NB4 (cell line): Measurements from ENCODE around the gene EIF3B.
"Not testable (repeated sequence)": the region's sequence is repeated elsewhere in the genome, so short reads cannot be mapped to it uniquely, and the experiment has no call there.

Experiments used
- DNase-seq: peaks from one replicate; pipeline ENCODE4 v3.0.0; 2010; ENCODE audit warnings: low read depth
- H3K4me3 ChIP-seq: one replicate; pipeline ENCODE4 v1.5.1; 2011; ENCODE audit warnings: mild to moderate bottlenecking, low read depth, low read length, moderate library complexity
- MYC ChIP-seq: IDR thresholded peaks from 2 replicates; pipeline ENCODE4 v1.6.1; 2011; ENCODE audit warnings: low read depth, low read length
- POLR2A ChIP-seq: IDR thresholded peaks from 2 replicates; pipeline ENCODE4 v1.6.1; 2011; ENCODE audit warnings: mild to moderate bottlenecking; ENCODE audit not compliant: insufficient read length; ENCODE audit errors: extremely low read depth
- TF ChIP-seq, protein P1 (sequence below): IDR thresholded peaks from one replicate; pipeline ENCODE4 v1.5.1; 2012; ENCODE audit warnings: low read depth, low read length
- TF ChIP-seq, protein P2 (sequence below): IDR thresholded peaks from 2 replicates; pipeline ENCODE4 v1.6.1; 2011; ENCODE audit warnings: low read depth, low read length

Gene EIF3B

DNA sequence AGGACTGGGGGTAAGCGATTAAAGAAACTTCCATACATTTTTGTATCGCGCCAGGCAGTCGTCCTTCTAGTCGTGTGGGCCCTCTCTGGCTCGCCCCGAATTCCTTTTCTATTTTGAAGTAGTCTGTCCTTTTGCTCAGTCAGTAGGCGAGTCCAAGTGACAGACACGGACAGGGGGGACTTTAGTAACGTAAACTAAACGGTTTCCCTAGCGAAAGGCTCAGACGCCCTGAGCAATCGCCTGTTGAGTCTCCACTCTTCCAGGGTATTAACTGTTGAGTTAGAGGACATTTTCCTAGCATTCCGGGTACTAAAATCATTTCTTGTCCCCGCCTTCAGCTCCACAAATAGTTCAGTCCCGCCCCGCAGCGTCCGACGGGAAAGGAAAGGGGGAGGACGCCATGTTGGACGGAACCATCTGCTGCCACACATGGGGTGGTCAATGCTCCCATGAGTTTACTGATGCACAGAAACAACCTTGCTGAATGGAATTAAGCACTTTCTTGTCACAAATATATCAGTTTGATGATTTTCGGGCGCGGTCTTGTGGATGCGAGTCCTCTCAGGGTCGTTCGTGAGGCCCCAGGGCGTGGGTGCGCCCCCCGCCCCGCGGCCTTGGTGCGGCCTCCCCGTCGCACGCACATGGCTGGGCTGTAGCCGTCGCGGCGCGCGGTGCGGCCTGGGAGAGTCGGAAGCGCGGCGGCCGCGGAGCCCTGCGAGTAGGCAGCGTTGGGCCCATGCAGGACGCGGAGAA is at the start of gene EIF3B:
TSS of gene EIF3B (plus strand) at position 642 of the 753 bp plus-strand sequence. CDS start at position 737, 95 bp downstream.
- peak; percentile 99 for TF ChIP-seq MYC
- TF ChIP-seq POLR2A, result peak; percentile 95
- TF ChIP-seq, protein P1, sequence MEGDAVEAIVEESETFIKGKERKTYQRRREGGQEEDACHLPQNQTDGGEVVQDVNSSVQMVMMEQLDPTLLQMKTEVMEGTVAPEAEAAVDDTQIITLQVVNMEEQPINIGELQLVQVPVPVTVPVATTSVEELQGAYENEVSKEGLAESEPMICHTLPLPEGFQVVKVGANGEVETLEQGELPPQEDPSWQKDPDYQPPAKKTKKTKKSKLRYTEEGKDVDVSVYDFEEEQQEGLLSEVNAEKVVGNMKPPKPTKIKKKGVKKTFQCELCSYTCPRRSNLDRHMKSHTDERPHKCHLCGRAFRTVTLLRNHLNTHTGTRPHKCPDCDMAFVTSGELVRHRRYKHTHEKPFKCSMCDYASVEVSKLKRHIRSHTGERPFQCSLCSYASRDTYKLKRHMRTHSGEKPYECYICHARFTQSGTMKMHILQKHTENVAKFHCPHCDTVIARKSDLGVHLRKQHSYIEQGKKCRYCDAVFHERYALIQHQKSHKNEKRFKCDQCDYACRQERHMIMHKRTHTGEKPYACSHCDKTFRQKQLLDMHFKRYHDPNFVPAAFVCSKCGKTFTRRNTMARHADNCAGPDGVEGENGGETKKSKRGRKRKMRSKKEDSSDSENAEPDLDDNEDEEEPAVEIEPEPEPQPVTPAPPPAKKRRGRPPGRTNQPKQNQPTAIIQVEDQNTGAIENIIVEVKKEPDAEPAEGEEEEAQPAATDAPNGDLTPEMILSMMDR, result no peak
- TF ChIP-seq, protein P2, sequence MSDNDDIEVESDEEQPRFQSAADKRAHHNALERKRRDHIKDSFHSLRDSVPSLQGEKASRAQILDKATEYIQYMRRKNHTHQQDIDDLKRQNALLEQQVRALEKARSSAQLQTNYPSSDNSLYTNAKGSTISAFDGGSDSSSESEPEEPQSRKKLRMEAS, result peak; percentile 94
- DNase-seq, result peak; percentile 96
- H3K4me3 ChIP-seq, result peak within 1 kb of the TSS; percentile 97

DNA sequence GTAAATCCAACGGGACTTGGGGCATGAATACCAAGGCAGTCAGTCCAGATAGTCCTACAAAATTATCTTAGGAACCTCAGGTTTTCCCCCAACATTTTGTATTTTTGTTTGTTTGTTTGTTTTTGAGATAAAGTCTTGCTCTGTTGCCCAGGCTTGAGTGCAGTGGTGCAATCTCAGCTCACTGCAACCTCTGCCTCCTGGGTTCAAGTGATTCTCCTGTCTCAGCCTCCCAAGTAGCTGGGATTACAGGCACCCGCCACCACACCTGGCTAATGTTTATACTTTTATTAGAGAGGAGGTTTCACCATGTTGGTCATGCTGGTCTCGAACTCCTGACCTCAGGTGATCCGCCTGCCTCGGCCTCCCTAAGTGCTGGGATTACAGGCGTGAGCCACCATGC is 49.4 kb upstream of the EIF3B start:
- not testable (repeated sequence) for H3K4me3 ChIP-seq, DNase-seq

DNA sequence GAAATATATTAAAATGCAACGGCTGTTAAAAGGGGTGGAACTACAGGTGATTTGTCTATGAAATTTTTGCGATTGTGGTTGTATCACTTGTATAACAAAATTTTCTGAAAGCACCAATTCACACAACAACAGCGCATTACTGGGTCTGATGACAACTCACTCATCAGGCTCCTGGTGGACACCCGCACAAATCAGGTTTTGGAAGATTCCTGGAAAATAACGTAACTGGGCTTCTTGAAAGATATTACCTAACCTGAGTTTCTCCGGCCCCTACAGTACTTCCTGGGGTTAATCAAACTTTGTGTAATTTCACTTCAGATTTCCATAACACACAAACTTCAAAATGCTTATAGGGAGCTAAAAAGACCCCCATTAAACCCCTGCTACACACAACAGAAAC is 47.9 kb upstream of the EIF3B start:
- DNase-seq, result no peak
- no peak overlapping the region for H3K4me3 ChIP-seq
- TF ChIP-seq, protein P2, result no peak
- TF ChIP-seq MYC (no peak), POLR2A (no peak)
- TF ChIP-seq, protein P1, result no peak

DNA sequence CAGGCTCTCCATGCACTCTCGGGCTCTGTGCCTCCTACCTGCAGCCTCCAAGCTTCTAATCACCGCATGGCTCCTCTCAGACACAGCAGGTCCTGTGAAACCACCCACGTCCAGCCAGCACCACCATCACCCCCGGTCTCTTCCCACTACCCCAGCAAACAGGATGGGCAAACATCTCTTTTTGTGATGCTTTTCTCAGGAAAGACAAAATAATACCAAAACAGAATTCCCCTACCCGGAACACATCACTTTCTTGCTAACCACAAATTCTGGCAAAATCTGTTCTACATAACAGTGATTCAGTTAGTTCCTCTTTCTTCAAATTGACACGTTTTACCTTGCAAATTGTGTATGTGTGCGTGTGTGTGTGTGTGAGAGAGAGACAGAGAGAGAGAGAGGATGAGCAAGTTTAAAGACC is 46.9 kb upstream of the EIF3B start:
- H3K4me3 ChIP-seq, result no peak overlapping the region
- DNase-seq, result peak; percentile 49
- TF ChIP-seq POLR2A (no peak), MYC (no peak)
- TF ChIP-seq, protein P1, result no peak
- TF ChIP-seq, protein P2, result no peak

DNA sequence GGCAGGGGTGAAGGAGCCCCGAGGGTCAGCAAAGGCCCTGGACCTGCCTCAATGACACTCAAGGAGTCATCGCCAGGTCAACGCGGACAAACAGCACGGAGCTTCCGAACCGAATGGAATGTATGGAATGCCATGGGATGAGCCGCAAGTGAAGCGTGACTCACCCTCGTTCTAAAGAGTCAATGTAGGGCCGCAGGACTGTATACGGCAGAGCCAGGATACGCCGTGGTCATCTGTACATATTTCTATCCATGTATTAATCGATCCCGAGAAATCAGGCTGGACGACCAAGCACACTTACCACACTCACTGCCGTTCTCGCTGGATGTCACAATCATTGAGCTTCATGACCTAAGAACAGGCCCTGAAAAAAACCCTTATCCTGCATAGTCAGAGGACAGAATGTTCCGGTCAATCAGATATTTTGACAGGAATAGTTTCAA is 44.7 kb upstream of the EIF3B start:
- H3K4me3 ChIP-seq, result no peak overlapping the region
- DNase-seq, result no peak
- TF ChIP-seq, protein P1, result no peak
- TF ChIP-seq, protein P2, result no peak
- TF ChIP-seq MYC (no peak), POLR2A (no peak)

DNA sequence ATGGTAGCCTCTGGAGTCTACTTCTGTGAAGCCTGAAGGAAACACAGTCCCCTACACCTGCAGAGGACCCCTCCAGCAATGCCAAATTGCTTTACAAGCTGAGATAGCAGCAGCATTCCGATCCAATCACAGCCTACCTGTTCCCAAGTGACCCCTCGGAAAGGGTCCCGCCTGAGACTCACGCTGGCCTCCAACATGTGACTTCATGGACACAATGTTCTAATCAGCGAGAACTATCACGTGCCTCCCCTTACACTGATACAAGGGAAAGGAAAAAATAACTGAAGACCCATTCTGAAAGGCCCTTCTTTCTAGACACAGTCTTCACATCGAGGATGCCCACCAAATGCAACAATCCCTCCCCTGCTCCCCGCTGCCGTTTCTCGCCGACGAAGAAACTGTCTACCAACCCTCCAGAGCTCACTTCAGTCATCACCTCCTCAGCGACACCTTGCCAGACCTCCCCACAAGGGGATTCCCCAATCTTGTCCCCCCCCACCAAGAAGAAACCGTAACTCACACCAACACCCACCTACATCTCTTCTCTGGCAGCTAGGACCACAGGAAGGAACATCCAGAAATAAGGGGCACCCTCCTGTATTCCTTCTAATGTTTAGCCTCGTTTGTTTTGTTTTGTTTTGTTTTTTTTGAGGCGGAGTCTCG is 42.2 kb upstream of the EIF3B start:
- no peak overlapping the region for H3K4me3 ChIP-seq
- DNase-seq, result no peak
- TF ChIP-seq, protein P1, result no peak
- TF ChIP-seq MYC (no peak), POLR2A (no peak)
- TF ChIP-seq, protein P2, result no peak
